IMR-90 (cell line): ENCODE measurements around the gene USP50. TPM values are rescaled to one million over a fixed set of nuclear protein-coding genes. Genes with fewer than 3 reads are reported as not detected.

Source experiments
- ATAC-seq: fragments of 200-7000 bp; cut with Tn5 transposase; 2 replicates; pipeline ENCODE4 v1.9.1; 2020; ENCODE audit warnings: low read depth, mild to moderate bottlenecking, moderate library complexity
- BruUV-seq: library from RNA; stranded (reverse); fragments of 400-500 nt; replicated peaks from 2 replicates; lab custom pipeline; 2021; lab: Mats Ljungman, UMichigan
- CTCF ChIA-PET: fragments of 300-600 bp; formaldehyde crosslinking; extraction: SDS; loops from one replicate; lab custom pipeline; 2021; ENCODE audit warnings: antibody characterized with exemption; lab: Yijun Ruan, JAX
- POLR2A ChIA-PET: fragments of 300-600 bp; sonication (Branson Sonifier 250); formaldehyde crosslinking; loops from one replicate; lab custom pipeline; 2022; ENCODE audit warnings: antibody characterized with exemption; ENCODE audit not compliant: unreplicated experiment; lab: Charles Lee
- DNase-seq: peaks from one replicate; pipeline ENCODE4 v3.0.0; 2013
- H2AFZ ChIP-seq: replicated peaks from 2 replicates; pipeline ENCODE3; 2013; ENCODE audit warnings: low read length, mild to moderate bottlenecking; ENCODE audit not compliant: poor library complexity
- H2AK5ac ChIP-seq: 2 replicates; pipeline ENCODE4 v1.6.1; 2013; ENCODE audit warnings: low read depth, low read length, inconsistent platforms
- H2AK9ac ChIP-seq: replicated peaks from 2 replicates; pipeline ENCODE3; 2013; ENCODE audit warnings: mild to moderate bottlenecking, low read depth, low read length, moderate library complexity; ENCODE audit not compliant: poor library complexity
- H2BK120ac ChIP-seq: 2 replicates; pipeline ENCODE4 v1.6.1; 2013; ENCODE audit warnings: low read depth, low read length, inconsistent platforms
- H2BK15ac ChIP-seq: 3 replicates; pipeline ENCODE4 v1.6.1; 2013; ENCODE audit warnings: low read depth, low read length, inconsistent platforms
- H2BK20ac ChIP-seq: 2 replicates; pipeline ENCODE4 v1.6.1; 2013; ENCODE audit warnings: low read depth, mild to moderate bottlenecking, inconsistent platforms, low read length, moderate library complexity
- H2BK5ac ChIP-seq: 2 replicates; pipeline ENCODE4 v1.6.1; 2013; ENCODE audit warnings: mild to moderate bottlenecking, low read depth, low read length, inconsistent platforms; ENCODE audit not compliant: poor library complexity, severe bottlenecking
- H3K14ac ChIP-seq: replicated peaks from 2 replicates; pipeline ENCODE4 v1.6.1; 2013; ENCODE audit warnings: low read depth, low read length, inconsistent platforms
- H3K18ac ChIP-seq: 2 replicates; pipeline ENCODE4 v1.6.1; 2013; ENCODE audit warnings: low read depth, low read length, control low read depth
- H3K23ac ChIP-seq: 2 replicates; pipeline ENCODE4 v1.6.1; 2013; ENCODE audit warnings: low read depth, low read length, inconsistent platforms
- H3K27ac ChIP-seq: 2 replicates; pipeline ENCODE4 v1.5.1; 2013; ENCODE audit warnings: mild to moderate bottlenecking, control low read depth, low read length; ENCODE audit not compliant: insufficient read depth
- H3K27me3 ChIP-seq: 2 replicates; pipeline ENCODE4 v1.6.1; 2013; ENCODE audit warnings: low read length; ENCODE audit not compliant: control insufficient read depth, insufficient read depth
- H3K36me3 ChIP-seq: 2 replicates; pipeline ENCODE4 v1.6.1; 2013; ENCODE audit warnings: low read length, mixed read lengths; ENCODE audit not compliant: control insufficient read depth, insufficient read depth
- H3K4ac ChIP-seq: 2 replicates; pipeline ENCODE4 v1.6.1; 2013; ENCODE audit warnings: low read depth, low read length, inconsistent platforms
- H3K4me1 ChIP-seq: 2 replicates; pipeline ENCODE4 v1.6.1; 2013; ENCODE audit warnings: low read length, mixed read lengths; ENCODE audit not compliant: control insufficient read depth, insufficient read depth
- H3K4me2 ChIP-seq: 2 replicates; pipeline ENCODE4 v1.6.1; 2013; ENCODE audit warnings: low read depth, mild to moderate bottlenecking, control low read depth, low read length, moderate library complexity
- H3K4me3 ChIP-seq: 2 replicates; pipeline ENCODE4 v1.5.1; 2013; ENCODE audit warnings: low read depth, mild to moderate bottlenecking, control low read depth, low read length, moderate library complexity; ENCODE audit not compliant: insufficient read depth
- H3K56ac ChIP-seq: 2 replicates; pipeline ENCODE4 v1.6.1; 2013; ENCODE audit warnings: low read length, inconsistent platforms; ENCODE audit not compliant: insufficient read depth; ENCODE audit errors: extremely low read depth
- H3K79me1 ChIP-seq, 2 experiments: 2 replicates each; pipeline ENCODE4 v1.6.1; 2013; ENCODE audit warnings: low read length in 2 of 2, inconsistent platforms in 1 of 2, low read depth in 1 of 2
- H3K9ac ChIP-seq: 2 replicates; pipeline ENCODE4 v1.6.1; 2013; ENCODE audit warnings: low read depth, low read length, control low read depth
- H3K9me1 ChIP-seq: 2 replicates; pipeline ENCODE4 v1.6.1; 2013; ENCODE audit warnings: low read length, inconsistent platforms; ENCODE audit not compliant: insufficient read depth
- H3K9me3 ChIP-seq: 2 replicates; pipeline ENCODE4 v1.6.1; 2013; ENCODE audit warnings: low read length; ENCODE audit not compliant: control insufficient read depth, insufficient read depth
- H4K20me1 ChIP-seq: 2 replicates; pipeline ENCODE4 v1.6.1; 2013; ENCODE audit warnings: low read length, inconsistent platforms; ENCODE audit not compliant: insufficient read depth
- H4K5ac ChIP-seq: 2 replicates; pipeline ENCODE4 v1.6.1; 2013; ENCODE audit warnings: mild to moderate bottlenecking, low read depth, low read length, control low read depth
- H4K8ac ChIP-seq, 2 experiments: 2 replicates each; pipeline ENCODE4 v1.6.1; 2013; ENCODE audit warnings: low read depth in 2 of 2, low read length in 2 of 2, control low read depth in 1 of 2, inconsistent platforms in 1 of 2
- H4K91ac ChIP-seq: 2 replicates; pipeline ENCODE4 v1.6.1; 2013; ENCODE audit warnings: low read depth, low read length, inconsistent platforms; ENCODE audit not compliant: insufficient read depth
- BHLHE40 ChIP-seq: fragments of 150-350 bp; IDR thresholded peaks from 2 replicates; pipeline ENCODE4 v1.6.1; 2016; ENCODE audit warnings: mild to moderate bottlenecking, low read depth, low read length
- CEBPB ChIP-seq: IDR thresholded peaks from 2 replicates; pipeline ENCODE4 v1.6.1; 2012; ENCODE audit warnings: low read depth, low read length, improper control_type of control experiment
- CHD1 ChIP-seq: IDR thresholded peaks from 2 replicates; pipeline ENCODE4 v1.6.1; 2012; ENCODE audit warnings: low read depth, low read length, improper control_type of control experiment
- CTCF ChIP-seq: conservative IDR thresholded peaks from 2 replicates; pipeline ENCODE4 v1.5.1; 2012; ENCODE audit warnings: mild to moderate bottlenecking, low read depth, low read length, improper control_type of control experiment
- FOS ChIP-seq: fragments of 150-350 bp; IDR thresholded peaks from 2 replicates; pipeline ENCODE4 v1.6.1; 2016; ENCODE audit warnings: low read depth, low read length
- MAFK ChIP-seq: IDR thresholded peaks from 2 replicates; pipeline ENCODE4 v1.6.1; 2012; ENCODE audit warnings: low read depth, low read length, improper control_type of control experiment
- MAZ ChIP-seq: IDR thresholded peaks from 2 replicates; pipeline ENCODE4 v1.6.1; 2012; ENCODE audit warnings: low read depth, mild to moderate bottlenecking, low read length, improper control_type of control experiment, moderate library complexity, borderline replicate concordance
- POLR2A ChIP-seq: IDR thresholded peaks from 2 replicates; pipeline ENCODE4 v1.6.1; 2012; ENCODE audit warnings: mild to moderate bottlenecking, low read depth, low read length
- RAD21 ChIP-seq: IDR thresholded peaks from 2 replicates; pipeline ENCODE4 v1.6.1; 2012; ENCODE audit warnings: low read length, improper control_type of control experiment
- RCOR1 ChIP-seq: IDR thresholded peaks from 2 replicates; pipeline ENCODE4 v1.6.1; 2012; ENCODE audit warnings: mild to moderate bottlenecking, low read length, improper control_type of control experiment; ENCODE audit not compliant: insufficient replicate concordance
- SMC3 ChIP-seq: fragments of 150-350 bp; IDR thresholded peaks from 2 replicates; pipeline ENCODE4 v1.6.1; 2016; ENCODE audit warnings: low read depth, mild to moderate bottlenecking, antibody characterized with exemption, low read length, moderate library complexity
- WGBS, 2 experiments: methylation state at CpG; one replicate each; pipeline versions ENCODE4 v1.1.5 to v1.1.7; 2013; ENCODE audit warnings: missing lambda C conversion rate in 2 of 2; ENCODE audit not compliant: insufficient read length in 1 of 2; ENCODE audit errors: extremely low coverage in 2 of 2; 5-methylcytosine and 5-hydroxymethylcytosine counted together
- dilution Hi-C: fragments of 300-500 bp; cut with HindIII; formaldehyde crosslinking; loops from one replicate; pipeline ENCODE4 v1.14.3; 2018; ENCODE audit warnings: low sequenced_read_pairs; ENCODE audit not compliant: unreplicated experiment
- in situ Hi-C: fragments of 300-500 bp; cut with MboI; formaldehyde crosslinking; loops from 3 replicates; pipeline ENCODE4 v1.14.3; 2019; ENCODE audit warnings: low sequenced_read_pairs, inconsistent platforms, mixed read lengths
- intact Hi-C: fragments of 100-400 bp; cut with micrococcal nuclease; formaldehyde crosslinking; loops from 2 replicates; pipeline ENCODE4 v1.10.0; 2022
- polyA plus RNA-seq, 3 experiments: library from polyadenylated mRNA; depleted of rRNA; stranded (reverse); fragments of >200 nt; gene quantifications; 2 replicates each; pipeline ENCODE4 v1.2.3, GENCODE V29; 2012; ENCODE audit warnings: low replicate concordance in 1 of 3
- total RNA-seq: library from RNA; depleted of rRNA; stranded (reverse); fragments of >200 nt; gene quantifications from 2 replicates; pipeline ENCODE4 v1.2.3, GENCODE V29; 2012

Gene USP50
- total and polyA plus RNA-seq, 2 of the 4 experiments (the other 2 are of a cell fraction), result not detected

DNA sequence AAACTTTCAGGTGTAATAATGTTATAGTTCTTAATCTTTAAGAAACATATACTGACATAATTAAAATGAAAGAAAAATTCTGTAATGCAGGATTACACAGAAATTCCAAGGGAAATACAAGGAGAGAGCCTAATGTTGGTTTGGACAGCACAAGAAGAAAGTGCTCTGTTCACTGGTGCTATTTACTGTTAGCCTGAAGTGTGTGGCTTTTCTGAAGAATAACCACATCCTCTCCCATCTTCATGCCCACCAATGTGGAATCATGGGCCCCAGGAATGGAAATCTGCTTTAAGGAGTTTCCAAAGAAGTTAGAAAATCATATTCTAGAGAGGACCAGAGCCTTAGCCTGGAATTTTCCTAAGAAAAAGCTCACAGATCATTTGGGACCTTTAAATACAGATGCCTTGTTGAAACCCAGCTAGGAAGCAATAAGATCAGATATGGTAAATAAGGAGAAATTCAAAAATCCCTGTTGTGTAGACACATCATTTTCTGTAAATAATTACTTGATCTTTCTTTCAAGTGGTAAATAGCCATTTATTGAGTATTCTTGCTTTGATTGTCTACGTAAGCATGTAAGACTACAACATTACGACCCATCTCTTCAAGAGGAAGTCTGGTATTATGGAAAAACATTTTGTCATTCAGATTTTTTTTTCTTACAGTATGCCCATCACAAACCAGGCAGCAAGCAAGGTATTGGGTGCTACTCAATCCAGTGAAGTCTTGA is 10.3 kb upstream of the USP50 start:
- no peak for TF ChIP-seq CHD1
- no peak for TF ChIP-seq MAFK
- TF ChIP-seq RAD21, result no peak
- TF ChIP-seq SMC3, result no peak
- no peak for TF ChIP-seq POLR2A
- TF ChIP-seq CTCF, result no peak
- no peak for TF ChIP-seq BHLHE40
- no peak for TF ChIP-seq CEBPB
- TF ChIP-seq RCOR1, result no peak
- TF ChIP-seq MAZ, result no peak
- no peak for TF ChIP-seq FOS
- ChIA-PET CTCF (interaction anchor here (0.5 kb wide), 1 partner anchor 26 kb away, joined by 4 read pairs; no protein-coding TSS in a partner anchor), POLR2A (no interaction called here)
- H2BK15ac ChIP-seq, result no peak overlapping the region
- no peak overlapping the region for H3K27ac ChIP-seq
- H3K27me3 ChIP-seq, result no peaks in the 10 kb centered on the region
- peaks cover 3% of the 10 kb centered on the region; the same call in 1 of the 2 replicates for H3K9me1 ChIP-seq
- no peak overlapping the region for H3K4me3 ChIP-seq
- H3K4ac ChIP-seq, result no peak overlapping the region
- H4K5ac ChIP-seq, result no peak overlapping the region
- intact Hi-C loops, result no loop called here
- H2BK20ac ChIP-seq, result no peak overlapping the region
- H3K4me2 ChIP-seq, result no peak overlapping the region
- no peak overlapping the region for H4K8ac ChIP-seq
- BruUV-seq, result no TSS peak
- ATAC-seq, result no peak
- no peak overlapping the region for H4K91ac ChIP-seq
- H3K9ac ChIP-seq, result no peak overlapping the region
- no peak overlapping the region for H3K23ac ChIP-seq
- in situ Hi-C loops, result no loop called here
- no peaks in the 10 kb centered on the region for H3K4me1 ChIP-seq
- DNase-seq, result no peak
- H2BK5ac ChIP-seq, result no peak overlapping the region
- H2AFZ ChIP-seq, result no peak overlapping the region
- no peak overlapping the region for H3K14ac ChIP-seq
- no peak overlapping the region for H3K18ac ChIP-seq
- no peaks in the 10 kb centered on the region for H3K9me3 ChIP-seq
- no CpG with 5 or more reads among the region's 2 CpGs for WGBS, 2 experiments
- no peak overlapping the region for H2AK5ac ChIP-seq
- dilution Hi-C loops, result no loop called here
- H4K20me1 ChIP-seq, result no peaks in the 10 kb centered on the region; the same call in 1 of the 2 replicates
- no peak overlapping the region for H3K56ac ChIP-seq
- H2BK120ac ChIP-seq, result no peak overlapping the region
- no peak overlapping the region for H2AK9ac ChIP-seq
- H3K79me1 ChIP-seq, result no peaks in the 10 kb centered on the region; a peak in 1 of 4 replicates
- peaks cover 4% of the 10 kb centered on the region; the same call in 1 of the 2 replicates for H3K36me3 ChIP-seq
